Fibroblast of upper back skin (primary cell): ENCODE measurements around the gene TMED4.

ENCODE experiments used
- DNase-seq: peaks from one replicate; pipeline ENCODE4 v3.0.0-alpha.2; 2013

Gene TMED4

DNA sequence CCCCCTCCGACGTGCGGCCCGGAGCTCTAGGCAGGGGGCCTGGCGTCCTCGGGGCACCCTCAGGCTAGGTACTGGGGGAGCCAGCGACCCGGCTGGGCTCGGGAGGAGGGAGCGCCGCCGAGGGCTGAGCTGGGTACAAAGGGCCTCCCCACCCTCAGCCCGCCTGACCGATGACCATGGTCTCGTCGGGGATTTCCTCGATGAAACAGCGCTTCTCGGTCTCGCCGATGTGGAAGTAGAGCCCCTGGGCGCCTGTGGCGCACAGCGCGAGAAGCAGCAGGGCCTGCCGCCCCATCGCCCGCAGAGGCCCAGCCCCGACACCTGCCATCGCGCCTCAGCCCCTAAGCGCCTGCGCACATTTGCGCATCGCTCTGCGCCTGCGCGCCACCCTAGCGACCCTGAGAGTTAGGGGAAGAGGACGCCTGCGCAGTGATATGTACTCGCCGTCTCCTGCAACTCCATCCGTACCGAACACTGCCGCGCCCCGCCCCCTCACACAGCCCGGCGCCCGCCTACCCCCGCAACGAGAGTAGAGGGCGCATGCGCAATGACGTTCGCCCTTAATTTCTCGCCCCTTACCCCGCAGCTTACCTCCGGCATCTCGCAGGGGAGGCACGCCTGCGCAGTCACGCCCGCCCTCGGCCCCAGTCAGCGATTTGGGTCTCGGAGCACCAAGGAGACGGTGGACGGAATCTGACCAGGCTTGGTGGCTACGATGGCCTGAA is at the start of gene TMED4:
Gene TMED4, minus strand, starts transcription at position 353 of the 725 bp plus-strand sequence. Its CDS starts 25 bp downstream, at position 328.
- DNase-seq: peak; percentile 99

DNA sequence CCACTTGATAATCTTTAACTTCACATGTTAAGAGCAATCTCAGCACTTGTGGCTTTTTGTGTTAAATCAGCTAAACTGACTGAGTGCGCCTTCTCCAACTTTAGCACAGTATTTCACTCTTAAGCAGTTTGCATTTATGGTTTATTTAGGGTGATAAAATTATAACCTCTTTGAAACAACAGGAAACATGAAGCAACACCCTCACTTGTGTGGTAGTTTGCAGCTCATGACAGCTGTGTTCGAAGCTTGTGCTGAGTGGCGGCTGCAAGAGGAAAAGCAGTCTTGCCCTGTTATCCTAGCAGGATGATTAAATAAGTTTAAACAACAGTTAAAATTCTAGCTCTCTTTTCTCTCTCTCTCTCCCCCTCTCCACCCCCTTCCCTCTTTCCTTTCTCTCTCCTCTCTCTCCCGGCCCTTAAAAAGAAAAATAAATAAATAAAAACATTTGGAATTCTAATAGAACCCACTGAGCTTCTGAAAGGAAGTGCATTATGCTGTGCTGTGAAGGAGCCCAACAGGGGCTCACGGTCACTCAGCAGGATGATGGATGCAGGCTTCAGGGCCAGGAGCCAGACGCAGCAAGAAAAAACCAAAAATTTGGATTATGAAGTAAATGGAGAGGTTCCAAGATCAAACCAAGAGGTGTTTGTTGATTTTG is 49.6 kb upstream of the TMED4 start:
- peak; percentile 13 for DNase-seq

DNA sequence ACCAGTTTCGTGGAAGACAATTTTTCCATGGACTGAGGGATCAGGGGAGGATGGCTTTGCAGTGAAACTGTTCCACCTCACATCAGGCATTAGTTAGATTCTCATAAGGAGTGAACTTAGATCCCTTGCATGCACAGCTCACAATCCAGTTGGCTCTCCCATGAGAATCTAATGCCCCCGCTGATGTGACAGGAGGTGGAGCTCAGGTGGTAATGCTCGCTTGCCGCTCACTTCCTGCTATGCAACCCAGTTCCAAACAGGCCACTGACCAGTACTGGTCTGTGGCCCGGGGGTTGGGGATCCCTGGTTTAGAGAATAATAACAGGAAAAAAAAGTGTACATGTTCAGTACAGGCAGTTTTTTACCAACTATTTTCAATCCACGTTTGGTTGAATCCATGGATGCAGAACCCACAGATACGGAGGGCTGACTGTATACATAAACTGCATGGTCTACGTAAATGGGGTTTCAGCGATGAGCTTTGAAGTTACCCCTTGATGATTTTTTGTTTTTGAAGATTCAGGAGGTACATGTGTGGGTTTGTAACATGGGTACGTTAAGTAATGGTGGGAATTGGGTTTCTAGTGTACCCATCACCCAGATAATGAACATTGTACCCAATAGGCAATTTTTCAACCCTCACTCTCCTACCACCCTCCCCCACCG is 48.9 kb upstream of the TMED4 start:
- DNase-seq: no peak

DNA sequence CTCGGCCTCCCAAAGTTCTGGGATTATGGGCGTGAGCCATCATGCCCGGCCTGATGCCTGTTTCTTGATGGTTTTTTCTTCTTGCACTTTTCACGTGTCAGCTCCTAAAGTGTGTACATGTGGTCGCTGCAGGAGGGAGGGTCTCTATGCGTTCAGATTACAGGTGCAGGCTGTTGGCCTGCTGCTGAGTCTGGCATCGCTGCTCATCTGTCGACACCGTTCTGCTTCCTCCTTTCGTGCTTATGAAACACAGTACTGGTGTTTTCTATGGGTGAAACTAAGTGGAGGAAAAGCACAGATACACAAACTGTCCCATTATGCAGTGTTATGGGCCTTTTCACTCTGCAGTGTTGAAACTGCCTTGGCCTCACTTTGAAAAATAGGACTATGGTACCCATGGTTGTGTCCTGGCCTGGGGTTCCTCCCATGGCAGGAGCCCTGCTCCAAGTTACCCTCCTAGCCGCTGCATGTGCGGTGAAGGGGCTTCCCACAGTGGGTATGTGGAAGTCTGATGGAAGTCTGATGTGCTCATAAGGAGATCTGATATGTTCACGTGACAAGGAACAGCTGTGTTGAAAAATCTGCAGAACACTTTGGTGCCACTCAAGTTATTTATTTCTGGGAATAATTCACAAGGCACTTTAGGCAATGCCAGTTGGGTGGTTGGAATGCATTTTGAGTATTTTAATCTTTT is 47.9 kb upstream of the TMED4 start:
- no peak for DNase-seq

DNA sequence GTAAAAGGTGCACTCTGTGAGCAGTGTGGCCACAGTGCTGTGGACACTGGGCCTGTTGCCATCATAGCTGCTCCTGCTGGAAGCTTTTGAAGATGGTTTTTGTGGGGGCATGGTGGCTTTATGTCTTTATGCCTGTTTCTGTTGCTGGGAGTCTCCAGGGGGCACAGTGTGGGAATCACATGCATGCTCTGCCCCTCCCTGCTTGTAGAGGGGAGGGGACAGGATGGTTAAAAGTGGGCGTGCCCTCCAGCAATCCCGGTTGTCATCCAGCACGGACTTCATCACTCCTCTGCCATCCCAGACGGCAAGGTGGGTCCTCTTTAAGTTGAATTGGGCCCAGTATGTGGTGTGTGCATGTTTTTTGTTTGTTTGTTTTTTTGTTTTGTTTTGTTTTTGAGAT is 44.6 kb upstream of the TMED4 start:
- DNase-seq: no peak

DNA sequence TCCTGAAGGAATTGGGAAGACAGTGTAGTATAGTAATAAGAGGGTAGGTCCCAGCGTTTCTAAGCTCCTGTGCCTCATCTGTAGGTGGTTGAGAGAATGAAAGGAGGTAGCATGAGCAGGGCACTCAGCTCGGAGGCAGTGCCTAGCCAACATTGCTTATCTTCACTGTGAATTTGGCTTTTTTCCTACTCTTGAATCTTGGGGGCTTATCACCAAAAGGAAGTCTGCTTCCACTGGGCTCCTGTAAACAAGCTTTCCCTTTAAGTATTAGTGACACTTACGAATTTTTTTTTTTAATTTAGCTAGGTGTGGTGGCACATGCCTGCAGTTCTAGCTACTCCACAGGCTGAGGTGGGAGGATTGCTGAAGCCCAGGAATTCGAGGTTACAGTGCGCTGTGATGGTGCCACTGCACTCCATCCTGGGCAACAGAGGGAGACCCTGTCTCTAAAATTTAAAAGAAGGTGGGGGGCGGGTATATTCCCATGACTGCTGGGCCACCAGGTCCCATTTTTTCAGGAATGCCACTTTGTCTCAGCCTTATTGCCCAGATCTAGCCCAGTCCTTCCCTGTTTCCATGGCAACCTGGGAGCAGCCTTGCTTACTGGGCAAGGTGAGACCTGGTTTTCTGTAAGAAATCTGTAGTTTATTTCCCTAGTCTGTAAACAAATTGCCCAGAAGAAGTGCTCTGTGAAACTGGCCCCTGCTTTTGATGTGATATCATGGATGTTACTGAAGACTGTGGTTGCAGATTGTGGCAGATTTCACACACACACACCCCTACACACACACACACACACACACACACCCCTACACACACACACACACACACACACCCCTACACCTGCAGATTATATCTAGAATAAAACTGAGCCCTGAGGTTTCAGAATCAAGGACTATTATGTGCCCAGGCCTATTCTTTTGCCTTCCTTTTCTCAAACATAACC is 43.8 kb upstream of the TMED4 start:
- DNase-seq: no peak

DNA sequence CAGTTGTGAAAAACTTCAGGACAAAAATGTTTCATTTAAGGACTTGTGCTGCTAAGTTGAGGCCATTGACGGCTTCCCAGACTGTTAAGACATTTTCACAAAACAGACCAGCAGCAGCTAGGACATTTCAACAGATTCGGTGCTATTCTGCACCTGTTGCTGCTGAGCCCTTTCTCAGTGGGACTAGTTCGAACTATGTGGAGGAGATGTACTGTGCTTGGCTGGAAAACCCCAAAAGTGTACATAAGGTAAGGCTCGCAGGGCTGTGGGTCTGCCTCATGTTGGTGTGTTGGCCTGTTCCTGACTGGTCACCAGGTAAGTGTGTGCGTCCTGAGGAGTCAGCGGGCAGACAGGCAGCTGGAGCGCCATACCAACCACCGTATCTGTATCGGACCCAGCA is 42.3 kb upstream of the TMED4 start:
- no peak for DNase-seq

DNA sequence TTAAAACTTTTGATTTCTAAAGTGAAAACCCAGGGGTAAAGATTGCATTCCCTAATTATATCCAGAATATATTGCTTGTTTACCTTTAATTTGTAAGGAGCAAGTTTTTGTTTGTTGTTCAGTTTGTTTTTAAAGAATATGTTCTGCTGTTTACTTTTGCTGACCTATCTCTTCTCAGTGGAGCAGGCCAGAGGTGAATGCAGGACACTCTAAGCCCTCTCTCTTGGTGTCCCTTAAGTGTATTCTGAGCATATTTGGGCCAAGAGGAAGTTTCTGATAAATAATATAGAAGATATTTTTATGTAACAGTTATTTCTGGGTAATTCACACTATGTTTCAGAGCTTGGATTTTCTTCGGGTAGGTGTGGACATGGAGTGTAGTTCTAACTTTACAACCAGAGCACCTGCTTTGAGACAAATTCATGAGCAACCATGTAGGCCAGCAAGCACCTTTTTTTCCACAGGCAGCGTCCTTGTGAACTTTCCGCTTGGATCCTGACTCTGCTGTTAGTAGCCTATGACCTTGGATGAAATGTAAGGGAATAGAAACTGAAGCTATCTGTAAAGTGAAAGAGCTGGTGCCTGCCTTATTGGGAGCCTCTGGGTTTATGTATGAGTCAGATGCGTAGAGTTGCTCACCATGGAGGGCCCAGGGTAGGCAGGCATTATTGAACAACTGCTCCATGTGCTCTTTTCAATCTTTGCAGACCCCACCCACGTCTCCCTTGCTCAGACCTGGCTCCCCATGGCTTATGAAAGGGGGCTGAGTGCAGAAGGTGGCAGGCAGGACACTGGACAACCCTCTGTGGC is 40.5 kb upstream of the TMED4 start:
- DNase-seq: no peak

DNA sequence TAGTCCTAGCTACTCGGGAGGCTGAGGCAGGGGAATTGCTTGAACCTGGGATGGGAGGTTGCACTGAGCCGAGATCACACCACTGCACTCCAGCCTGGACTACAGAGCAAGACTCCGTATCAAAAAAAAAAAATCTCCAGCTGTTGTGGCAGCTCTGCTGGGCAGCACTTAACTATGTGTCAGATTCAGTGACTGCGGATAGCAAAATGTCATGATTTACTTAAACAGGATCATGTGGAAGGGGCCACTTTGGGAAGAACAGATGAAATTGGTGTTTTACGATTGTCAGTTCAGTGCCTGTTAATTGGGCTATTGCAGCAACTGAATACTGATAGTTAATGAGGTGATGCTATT is 39.7 kb upstream of the TMED4 start:
- DNase-seq: no peak

DNA sequence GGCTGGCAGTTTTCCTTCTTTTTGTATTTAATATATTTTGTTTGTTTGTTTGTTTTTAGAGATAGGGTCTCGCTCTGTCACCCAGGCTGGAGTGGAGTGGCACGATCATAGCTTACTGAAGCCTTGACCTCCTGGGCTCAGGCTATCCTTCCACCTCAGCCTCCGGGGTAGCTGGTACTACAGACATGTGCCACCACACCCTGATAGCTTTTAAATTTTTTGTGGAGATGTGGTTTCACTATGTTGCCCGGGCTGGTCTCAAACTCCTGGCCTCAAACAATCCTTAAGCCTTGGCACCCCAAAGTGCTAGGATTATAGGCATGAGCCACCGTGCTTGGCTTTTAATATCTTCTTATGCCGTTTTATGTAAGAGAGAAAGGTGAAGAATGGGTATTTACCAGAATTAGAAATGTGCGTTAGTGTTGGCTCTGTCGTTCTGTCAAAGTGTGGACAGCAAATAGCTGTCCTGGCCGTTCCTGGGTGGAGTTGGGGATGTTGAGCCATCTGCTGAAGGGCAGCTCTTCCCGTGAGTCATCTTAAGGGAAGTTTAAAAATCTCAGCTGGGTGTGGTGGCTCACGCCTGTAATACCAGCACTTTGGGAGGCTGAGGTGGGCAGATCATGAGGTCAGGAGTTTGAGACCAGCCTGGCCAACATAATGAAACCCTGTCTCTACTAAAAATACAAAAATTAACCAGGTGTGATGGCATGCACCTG is 39.2 kb upstream of the TMED4 start:
- no peak for DNase-seq

DNA sequence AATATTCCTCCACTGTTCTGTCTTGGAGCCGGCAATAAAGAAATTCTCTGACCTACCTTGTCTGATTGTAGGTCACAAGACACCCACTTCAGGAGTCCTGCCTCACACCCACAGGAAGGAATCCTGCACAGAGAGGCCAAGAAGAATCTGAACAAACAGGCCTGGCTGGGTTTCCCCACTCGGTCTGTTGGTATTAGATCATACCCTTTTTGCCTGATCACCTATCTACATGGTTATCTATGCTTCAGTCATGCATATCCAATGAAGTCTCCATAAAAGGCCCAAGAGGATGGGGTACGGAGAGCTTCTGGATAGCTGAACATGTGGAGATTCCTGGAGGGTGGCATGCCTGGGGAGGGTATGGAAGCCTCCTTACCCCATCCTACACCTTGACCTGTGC is 36.7 kb upstream of the TMED4 start:
- no peak for DNase-seq

DNA sequence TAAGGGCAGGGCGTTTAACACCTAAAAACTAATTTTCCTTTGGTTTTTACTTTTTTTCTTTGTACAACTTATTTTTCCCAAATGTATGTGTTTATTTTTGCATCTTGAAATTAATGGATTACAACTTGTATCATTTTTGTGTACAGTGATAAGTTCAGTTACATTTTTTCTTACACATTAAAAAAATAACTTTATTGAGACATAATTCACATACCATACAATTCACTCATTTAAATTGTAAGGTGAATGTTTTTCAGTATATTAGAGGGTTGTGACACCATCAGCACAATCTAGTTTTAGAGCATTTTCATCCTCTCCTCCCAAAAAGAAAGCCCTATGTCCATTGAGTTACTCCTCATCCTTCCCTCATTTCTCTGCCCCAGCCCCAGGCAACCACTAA is 36.0 kb upstream of the TMED4 start:
- no peak for DNase-seq

DNA sequence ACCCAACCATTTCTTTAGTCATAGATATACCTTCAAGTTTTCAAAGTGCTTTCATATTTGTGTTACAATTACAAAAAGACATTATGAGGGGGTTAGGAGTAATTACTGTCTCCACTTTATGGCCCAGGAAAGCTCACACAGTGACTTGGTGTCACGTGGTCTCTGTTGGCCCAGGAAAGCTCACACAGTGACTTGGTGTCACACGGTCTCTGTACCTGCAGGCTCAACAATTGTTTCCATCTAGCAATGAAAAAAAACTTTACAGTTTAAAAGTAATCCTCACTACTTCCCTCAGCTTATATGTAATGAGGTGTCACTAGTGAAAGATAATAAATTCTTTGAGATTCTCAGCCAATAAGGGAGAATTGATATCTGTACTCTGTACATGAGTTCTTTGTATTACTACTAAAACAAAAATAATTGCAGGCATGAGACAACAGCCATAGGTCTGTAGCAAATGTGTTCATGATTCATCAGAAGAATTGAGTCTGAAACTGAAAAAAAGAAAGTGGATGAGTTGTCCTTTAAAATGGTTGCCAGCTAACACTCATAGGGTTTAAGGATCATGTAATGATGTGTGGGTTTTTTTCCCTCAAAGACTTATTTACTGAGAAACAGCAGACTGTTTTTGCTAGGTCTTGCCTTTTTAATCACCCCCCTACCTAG is 35.3 kb upstream of the TMED4 start:
- peak; percentile 60 for DNase-seq

DNA sequence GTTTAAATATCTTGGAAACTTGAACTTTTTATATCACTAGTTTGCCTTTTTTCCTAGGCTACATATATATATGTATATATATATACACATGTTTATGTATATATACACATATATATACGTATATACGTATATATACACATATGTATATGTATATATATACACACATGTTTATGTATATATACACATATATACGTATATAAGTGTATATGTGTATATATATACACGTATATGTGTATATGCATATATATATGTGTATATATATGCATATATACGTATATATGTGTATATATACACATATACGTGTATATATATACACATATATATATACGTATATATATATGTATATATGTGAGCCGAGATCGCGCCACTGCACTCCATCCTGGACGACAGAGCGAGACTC is 34.5 kb upstream of the TMED4 start:
- no peak for DNase-seq

DNA sequence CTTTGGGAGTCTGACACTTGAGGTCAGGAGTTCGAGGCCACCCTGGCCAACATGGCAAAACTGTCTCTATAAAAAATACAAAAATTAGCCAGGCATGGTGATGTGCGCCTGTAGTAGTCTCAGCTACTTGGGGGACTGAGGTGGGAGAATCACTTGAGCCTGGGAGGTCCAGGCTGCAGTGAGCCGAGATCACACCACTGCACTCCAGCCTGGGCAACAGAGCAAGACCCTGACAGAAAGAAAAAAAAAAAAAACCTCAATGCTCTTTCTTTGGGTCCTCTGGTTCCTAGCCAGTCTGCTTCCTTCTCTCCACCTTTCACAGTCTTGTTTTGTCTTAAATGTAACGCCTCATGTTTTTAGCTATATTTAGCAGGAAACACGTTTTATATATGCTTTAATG is 33.8 kb upstream of the TMED4 start:
- DNase-seq: no peak

DNA sequence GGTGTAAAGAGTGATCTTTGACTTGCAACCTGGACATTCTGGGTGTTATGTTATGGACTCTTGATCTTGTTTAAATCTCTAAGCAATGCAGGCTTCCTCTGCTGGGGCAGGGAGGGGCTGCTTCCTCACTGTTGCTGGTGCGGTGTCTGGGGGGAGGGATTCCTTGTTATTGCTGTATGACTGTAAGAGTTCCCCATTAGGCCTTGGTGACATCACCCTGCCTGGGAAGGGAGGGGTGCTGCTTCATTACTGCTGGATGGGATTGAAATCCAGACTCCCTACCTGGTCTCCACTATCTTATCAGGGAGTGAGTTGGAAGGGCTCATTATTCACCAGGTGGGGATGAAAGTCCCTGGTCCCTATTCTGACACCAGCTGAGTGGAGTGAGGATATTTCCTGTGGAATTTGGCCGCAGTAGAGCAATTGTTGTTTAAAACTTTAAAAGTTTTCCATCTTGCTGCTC is 33.1 kb upstream of the TMED4 start:
- DNase-seq: peak; percentile 29

DNA sequence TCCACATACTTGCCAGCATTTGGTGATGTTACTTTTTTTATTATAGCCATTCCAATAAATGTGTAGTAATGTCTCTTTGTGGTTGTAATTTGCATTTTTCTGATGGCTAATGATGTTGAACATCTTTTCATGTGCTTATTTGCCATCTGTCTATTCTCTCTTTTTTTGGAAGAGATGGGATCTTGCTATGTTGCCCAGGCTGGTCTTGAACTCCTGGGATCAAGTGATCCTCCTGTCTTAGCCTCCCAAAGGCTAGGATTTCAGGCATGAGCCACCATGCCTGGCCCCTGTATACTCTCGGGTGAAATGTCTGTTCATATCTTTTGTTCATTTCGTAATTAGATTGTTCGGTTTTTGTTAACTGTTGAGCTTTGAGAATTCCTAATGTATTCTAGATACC is 27.8 kb upstream of the TMED4 start:
- no peak for DNase-seq

DNA sequence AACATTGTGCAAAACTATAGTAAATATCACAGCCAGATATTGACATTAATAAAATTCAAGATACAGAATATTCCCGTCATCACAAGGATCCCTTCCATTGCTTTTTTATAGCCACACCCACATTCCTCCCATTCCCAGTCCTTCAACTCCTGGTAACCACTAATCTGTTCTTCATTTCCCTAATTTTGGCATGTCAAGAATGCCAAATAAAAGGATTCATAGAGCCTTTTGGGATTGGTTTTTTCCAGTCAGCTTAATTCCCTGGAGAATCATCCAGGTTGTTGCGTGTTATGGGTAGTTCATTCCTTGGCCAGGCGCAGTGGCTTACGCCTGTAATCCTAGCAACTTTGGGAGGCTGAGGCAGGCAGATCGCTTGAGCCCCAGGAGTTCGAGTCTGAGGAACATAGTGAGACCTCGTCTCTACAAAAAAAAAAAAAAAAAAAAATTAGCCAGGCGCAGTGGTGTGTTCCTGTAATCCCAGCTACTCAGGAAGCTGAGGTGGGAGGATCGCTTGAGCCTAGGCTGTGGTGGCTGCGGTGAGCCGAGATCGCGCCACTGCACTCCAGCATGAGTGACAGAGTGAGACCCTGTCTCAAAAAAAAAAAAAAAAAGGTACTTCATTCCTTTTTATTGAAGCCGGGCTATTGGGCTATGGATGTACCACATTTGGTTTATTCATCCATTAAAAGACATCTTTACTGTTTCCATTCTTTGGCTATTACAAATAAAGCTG is 27.1 kb upstream of the TMED4 start:
- peak; percentile 92 for DNase-seq
